Epithelial cell of proximal tubule (primary cell): Measurements from ENCODE around the gene LSM12. TPM values are rescaled to one million over a fixed set of nuclear protein-coding genes. Genes with fewer than 3 reads are reported as not detected.

Experiments
- DNase-seq: peaks from one replicate; pipeline ENCODE4 v3.0.0-alpha.2; 2011; ENCODE audit warnings: low read depth
- H3K4me3 ChIP-seq: 2 replicates; pipeline ENCODE4 v1.5.1; 2011; ENCODE audit warnings: low read depth, mild to moderate bottlenecking, low read length
- CTCF ChIP-seq: conservative IDR thresholded peaks from 2 replicates; pipeline ENCODE4 v1.5.1; 2012; ENCODE audit warnings: low read depth, mild to moderate bottlenecking, low read length
- total RNA-seq: library from RNA; depleted of rRNA; stranded (reverse); fragments of >200 nt; gene quantifications from 2 replicates; pipeline ENCODE4 v1.2.3, GENCODE V29; 2015

Gene LSM12
- total RNA-seq, 1 donor from 2014 or later: 58.5 TPM

DNA sequence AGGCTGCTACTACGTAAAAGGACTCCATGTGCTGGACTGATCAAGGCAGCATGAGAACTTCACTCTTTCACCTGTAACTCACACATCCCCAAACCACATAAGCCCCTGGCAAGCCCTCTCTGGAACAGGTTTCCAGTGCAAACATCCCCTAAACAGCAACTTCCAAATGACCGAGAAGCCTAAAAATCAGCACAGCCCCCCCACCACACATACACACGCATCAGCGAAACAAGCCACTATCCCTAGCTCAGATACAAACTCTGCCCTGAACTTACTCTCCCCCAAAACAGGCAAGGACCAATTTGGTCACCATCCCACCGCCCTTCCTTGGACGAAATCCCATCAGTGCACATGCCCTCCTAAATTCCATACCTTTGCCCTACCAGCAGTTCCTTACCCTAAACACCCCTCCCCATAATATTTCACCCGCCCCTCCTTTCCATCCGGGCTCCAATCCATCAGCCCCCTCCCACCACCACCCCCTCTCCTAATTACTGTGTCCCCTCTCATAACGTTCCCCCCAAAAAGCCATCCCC is 735 bp downstream of the LSM12 start:
- no peak for DNase-seq
- no peak for TF ChIP-seq CTCF
- peak overlapping the region; percentile 81 for H3K4me3 ChIP-seq

DNA sequence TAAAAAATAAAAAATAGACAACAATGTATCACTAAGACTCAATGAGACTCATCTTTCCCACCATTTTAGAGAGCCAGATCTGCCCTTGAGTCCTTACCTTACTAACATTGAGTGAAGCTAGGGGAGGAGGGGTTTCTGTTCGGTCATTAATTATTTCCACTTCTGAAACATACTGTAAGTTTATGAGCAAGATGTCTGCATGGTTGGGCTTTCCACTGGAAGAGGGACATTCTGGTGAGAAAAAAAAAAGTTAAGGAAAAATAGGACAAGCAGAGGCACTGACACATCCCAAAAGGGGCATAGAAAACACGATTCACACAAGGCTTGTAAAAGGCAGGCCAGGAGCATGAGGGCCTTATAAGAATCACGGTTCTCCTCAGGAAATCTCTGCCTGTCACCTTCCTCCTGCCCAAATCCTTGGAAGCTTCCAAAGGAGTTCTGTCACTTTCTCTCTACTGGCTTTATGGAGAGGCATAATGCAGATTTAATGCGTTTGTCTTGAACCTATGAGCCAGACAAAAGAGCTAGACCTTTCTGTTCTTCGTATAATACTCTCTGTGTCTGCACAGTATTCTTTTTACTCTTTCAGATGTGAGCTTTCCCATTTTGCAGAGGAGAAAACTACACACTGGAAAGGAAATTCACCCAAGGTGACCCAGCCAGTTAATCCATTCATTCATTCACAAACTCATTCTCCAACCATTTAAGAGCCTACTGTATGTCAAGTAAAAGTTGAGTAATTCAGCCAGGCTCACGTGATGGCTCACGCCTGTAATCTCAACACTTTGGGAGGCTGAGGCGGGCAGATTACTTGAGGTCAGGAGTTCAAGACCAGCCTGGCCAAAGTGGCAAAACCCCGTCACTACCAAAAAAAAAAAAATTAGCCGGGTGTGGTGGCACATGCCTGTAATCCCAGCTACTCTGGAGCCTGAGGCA is 2.5 kb downstream of the LSM12 start:
- no peak for DNase-seq
- TF ChIP-seq CTCF: no peak
- H3K4me3 ChIP-seq: no peak overlapping the region

DNA sequence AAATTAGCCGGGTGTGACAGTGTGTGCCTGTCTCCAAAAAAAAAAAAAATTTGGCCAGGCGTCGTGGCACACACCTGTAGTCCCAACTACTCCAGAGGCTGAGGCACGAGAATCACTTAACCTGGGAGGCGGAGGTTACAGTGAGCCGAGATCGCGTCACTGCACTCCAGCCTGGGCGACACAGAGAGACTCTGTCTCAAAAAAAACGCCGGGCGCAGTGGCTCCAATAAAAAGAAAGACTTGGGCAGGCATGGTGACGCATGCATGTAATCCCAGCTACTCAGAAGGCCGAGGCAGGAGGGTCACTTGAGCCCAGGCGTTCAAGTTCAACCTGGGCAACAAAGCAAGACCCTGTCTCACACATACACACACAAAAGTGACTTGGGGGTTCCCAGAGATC is 3.6 kb downstream of the LSM12 start:
- H3K4me3 ChIP-seq: no peak overlapping the region
- TF ChIP-seq CTCF: no peak
- no peak for DNase-seq

DNA sequence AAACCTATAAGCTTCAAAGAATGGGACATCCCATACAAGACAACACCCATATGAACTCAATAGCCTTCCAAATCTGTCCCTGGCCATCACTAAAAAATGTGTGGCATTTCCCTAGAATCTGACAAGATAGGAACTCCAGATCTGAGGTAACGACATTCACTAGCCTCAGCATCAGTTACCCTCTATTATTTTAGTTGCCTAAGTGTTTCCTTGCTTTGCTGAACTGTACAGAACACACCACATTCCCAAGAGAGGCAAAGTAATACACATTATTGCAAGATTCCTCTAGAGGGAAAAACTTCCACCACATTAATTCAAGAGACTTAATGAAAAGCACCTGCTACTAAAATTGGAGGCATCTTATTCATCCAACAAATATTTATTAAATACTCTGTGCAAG is 5.0 kb downstream of the LSM12 start:
- TF ChIP-seq CTCF: no peak
- no peak for DNase-seq
- no peak overlapping the region for H3K4me3 ChIP-seq

DNA sequence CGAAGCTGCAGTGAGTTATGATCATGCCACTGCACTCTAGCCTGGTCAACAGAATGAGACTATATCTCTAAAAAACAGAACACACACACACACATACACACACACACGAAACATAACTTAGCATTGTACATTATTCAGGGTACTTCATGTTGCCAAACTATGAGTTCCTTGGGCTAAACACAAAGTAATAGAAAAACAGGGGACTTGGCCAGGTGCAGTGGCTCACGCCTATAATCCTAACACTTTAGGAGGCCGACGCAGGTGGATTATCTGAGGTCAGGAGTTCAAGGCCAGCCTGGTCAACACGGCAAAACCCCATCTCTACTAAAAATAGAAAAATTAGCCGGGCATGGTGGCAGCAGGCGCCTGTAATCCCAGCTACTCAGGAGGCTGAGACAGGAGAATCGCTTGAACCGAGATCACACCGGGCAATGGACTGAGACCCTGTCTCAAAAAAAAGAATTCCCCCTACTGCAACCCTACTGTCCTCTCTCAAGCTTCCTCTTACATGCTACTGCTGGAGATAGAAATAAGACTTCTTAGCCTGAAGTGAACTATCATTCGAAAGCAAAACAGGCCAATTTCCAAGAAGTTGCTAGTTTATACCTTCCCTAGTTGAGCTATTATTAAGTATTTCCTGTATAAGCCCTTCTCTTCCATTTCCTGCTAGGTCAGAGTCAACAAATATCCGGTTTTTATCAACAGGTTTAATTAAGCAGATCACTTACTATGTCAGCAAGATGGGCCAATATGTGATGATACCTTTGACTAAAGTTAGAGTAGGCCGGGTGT is 7.2 kb downstream of the LSM12 start:
- no peak overlapping the region for H3K4me3 ChIP-seq
- TF ChIP-seq CTCF: no peak
- DNase-seq: no peak

- no peak for TF ChIP-seq CTCF
- H3K4me3 ChIP-seq: no peak overlapping the region
- DNase-seq: no peak
Observed at GRCh38 chr17:44053125-44053872, 13.2 kb downstream of the LSM12 start.
